Measurements from ENCODE around the gene TAC4.

DNA sequence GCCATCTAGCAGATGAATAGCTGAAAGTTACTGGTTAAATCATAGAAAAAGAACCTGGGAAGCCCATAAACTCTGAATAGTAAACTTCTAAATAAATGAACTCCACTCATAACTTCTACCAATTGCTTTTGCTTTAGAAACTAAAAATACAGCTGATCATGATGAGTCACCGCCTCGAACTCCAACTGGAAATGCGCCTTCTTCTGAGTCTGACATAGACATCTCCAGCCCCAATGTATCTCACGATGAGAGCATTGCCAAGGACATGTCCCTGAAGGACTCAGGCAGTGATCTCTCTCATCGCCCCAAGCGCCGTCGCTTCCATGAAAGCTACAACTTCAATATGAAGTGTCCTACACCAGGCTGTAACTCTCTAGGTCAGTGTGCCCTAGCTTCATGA is 49.7 kb downstream of the TAC4 start:
- TF ChIP-seq, protein P1, sequence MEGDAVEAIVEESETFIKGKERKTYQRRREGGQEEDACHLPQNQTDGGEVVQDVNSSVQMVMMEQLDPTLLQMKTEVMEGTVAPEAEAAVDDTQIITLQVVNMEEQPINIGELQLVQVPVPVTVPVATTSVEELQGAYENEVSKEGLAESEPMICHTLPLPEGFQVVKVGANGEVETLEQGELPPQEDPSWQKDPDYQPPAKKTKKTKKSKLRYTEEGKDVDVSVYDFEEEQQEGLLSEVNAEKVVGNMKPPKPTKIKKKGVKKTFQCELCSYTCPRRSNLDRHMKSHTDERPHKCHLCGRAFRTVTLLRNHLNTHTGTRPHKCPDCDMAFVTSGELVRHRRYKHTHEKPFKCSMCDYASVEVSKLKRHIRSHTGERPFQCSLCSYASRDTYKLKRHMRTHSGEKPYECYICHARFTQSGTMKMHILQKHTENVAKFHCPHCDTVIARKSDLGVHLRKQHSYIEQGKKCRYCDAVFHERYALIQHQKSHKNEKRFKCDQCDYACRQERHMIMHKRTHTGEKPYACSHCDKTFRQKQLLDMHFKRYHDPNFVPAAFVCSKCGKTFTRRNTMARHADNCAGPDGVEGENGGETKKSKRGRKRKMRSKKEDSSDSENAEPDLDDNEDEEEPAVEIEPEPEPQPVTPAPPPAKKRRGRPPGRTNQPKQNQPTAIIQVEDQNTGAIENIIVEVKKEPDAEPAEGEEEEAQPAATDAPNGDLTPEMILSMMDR (conservative IDR thresholded peaks at IDR 0.05 in 1 of 2, IDR thresholded peaks at IDR 0.05 in 1 of 2; ENCODE audit: low read depth in 1 of 2, low read length in 2 of 2): no peak
- no peak for TF ChIP-seq EZH2 (IDR thresholded peaks at IDR 0.05; ENCODE audit: low read length, missing control alignments)
